H1 (cell line): ENCODE data around the gene ALG3. TPM values are rescaled to one million over a fixed set of nuclear protein-coding genes. Genes with fewer than 3 reads are reported as not detected.

ENCODE experiments used
- polyA plus RNA-seq, 7 experiments: library from polyadenylated mRNA; depleted of rRNA in 3 of 7; stranded (reverse) in 5 of 7; unstranded in 2 of 7; fragments of >200 nt in 5 of 7; fragments of 200-250 nt in 2 of 7; gene quantifications; 1 replicate in 5 of 7; 2 replicates in 1 of 7; 4 replicates in 1 of 7; pipeline versions ENCODE4 v1.2.1 to v1.2.3, GENCODE V29; 2011 to 2013; ENCODE audit warnings: missing spikeins in 2 of 7, mixed read lengths in 2 of 7
- total RNA-seq: library from RNA; stranded (reverse); fragmentation: NEBNext Ultra II Directional; extraction: Animal tissue kit (Norgen Biotek cat#: 25700); gene quantifications from 2 replicates; pipeline ENCODE4 v1.2.1, GENCODE V29; 2021
- TF ChIP-seq, protein P1 (sequence below): IDR thresholded peaks from 2 replicates; pipeline ENCODE4 v1.6.1; 2011; ENCODE audit warnings: low read length, improper control_type of control experiment

The ALG3 gene
- total and polyA plus RNA-seq, 2 of the 8 experiments (the other 6 are each of a cell fraction or from before 2014, with no cell fraction given) = 54.6 to 148 TPM

DNA sequence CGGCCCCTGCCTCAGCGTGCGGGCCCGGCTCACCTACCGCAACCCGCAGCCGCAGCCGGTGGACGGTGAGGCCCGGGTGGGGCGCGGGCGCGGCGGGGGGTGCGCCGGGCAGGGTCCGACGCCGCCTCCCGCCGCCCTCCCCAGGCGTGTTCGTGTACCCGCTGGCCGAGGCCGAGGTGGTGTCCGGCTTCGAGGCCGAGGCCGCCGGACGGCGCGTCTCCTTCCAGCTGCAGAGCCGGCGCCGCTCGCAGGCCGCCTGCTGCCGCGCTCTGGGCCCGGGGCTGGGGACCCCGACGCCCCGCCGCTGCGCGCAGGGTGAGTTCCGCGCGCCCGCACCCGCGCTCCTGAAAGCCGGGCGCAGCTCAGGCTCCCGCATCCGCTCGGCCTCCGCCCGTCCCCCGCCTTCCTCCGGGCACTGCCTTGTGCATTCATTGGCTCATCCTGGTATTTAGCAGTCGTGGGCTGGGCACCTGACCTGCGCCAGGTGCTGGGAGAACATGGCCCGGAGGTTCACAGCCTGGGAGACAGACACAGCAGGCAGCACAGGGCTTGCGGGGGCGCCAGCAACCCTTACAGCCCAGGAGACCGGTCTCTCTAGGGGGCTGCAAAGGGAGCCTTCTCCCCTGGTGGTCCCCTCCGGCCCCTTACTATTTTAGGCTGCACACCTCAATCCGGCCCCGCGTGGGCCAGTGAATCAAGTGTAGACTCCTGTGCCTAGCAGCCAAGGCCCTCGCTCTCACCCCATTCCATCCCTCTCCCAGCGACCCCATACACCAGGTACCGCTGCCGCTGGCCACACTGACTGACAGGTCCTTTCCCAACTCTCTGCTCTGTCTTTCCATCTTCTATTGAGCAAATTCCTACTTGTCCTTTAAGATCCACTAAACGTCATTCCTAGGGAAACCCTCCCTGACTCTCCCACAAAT, 17.9 kb downstream of the ALG3 start (continued):
- TF ChIP-seq, protein P1, sequence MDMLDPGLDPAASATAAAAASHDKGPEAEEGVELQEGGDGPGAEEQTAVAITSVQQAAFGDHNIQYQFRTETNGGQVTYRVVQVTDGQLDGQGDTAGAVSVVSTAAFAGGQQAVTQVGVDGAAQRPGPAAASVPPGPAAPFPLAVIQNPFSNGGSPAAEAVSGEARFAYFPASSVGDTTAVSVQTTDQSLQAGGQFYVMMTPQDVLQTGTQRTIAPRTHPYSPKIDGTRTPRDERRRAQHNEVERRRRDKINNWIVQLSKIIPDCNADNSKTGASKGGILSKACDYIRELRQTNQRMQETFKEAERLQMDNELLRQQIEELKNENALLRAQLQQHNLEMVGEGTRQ = no peak
